Urinary bladder (tissue), 4 donors: ENCODE results near the gene MAPKBP1. TPM values are rescaled to one million over a fixed set of nuclear protein-coding genes. Genes with fewer than 3 reads are reported as not detected.

Experiments
- DNase-seq: peaks from one replicate; pipeline ENCODE4 v3.0.0-alpha.2; 2015; ENCODE audit errors: extremely low spot score
- H3K27ac ChIP-seq: one replicate; pipeline ENCODE4 v1.5.1; 2013; ENCODE audit warnings: low read depth, mild to moderate bottlenecking, moderate library complexity
- H3K36me3 ChIP-seq: one replicate; pipeline ENCODE4 v1.6.1; 2013; ENCODE audit warnings: mild to moderate bottlenecking, moderate library complexity; ENCODE audit not compliant: insufficient read depth
- H3K4me1 ChIP-seq: one replicate; pipeline ENCODE4 v1.6.1; 2013; ENCODE audit warnings: mild to moderate bottlenecking, moderate library complexity; ENCODE audit not compliant: insufficient read depth
- H3K4me3 ChIP-seq: one replicate; pipeline ENCODE4 v1.5.1; 2013; ENCODE audit warnings: low read depth, low read length
- WGBS: extraction: QIAGEN DNeasy Blood & Tissue Kit; methylation state at CpG from one replicate; pipeline ENCODE4 v1.1.7; 2013; 5-methylcytosine and 5-hydroxymethylcytosine counted together
- polyA plus RNA-seq: library from polyadenylated mRNA; stranded (reverse); fragments of 200-250 nt; gene quantifications from one replicate; pipeline ENCODE4 v1.2.3, GENCODE V29; 2013
- total RNA-seq: library from RNA; depleted of rRNA; stranded (reverse); fragments of >200 nt; gene quantifications from one replicate; pipeline ENCODE4 v1.2.3, GENCODE V29; 2014
- donor health status: healthy with polysubstance abuse.
- donor health status: healthy.

Gene MAPKBP1
- total and polyA plus RNA-seq, 2 donors, result 19.1 to 27.7 TPM

DNA sequence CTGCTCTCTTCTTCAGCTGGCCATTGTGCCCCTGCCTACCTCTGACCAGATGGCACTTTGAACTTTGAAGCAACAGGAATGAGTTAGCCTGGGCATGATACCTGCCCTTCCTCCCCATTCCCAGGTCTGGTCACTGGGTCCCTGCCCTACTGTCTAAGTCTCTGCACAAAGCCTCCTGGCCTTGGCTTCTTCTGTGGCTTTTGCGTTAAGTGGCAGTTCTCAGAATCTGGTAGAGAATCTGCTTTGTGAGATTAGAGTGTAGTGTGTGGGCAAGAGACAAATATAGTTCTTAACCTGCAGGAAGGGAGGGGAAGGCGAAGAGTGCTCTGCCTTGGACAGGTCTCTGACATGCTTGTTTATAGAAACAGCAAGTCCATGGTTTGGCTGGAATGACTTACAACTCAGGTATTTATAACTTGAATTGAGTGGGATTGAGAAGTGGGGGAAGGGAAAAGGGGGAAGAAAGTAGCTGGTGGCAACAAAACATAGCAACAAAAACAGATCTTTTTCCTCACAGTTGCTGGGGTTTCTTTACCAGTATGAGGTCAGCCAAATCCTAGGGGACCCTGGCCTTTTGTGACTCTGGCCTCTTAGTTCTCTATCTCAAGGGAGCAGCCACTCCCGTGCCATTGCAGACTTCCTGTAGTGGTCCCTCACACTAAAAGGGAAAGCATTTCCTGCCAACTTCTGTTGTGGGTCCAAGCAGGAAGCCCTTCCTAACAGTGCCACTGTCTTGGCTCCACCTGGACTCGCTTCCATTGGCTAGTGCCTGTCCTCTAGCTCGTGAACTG is 16.7 kb downstream of the MAPKBP1 start:
- no peak overlapping the region for H3K27ac ChIP-seq
- 47% methylated on average over 5 of the region's 5 CpGs for WGBS
- no peak for DNase-seq
- H3K36me3 ChIP-seq, result peaks cover 1% of the 10 kb centered on the region
- no peak overlapping the region for H3K4me3 ChIP-seq
- no peaks in the 10 kb centered on the region for H3K4me1 ChIP-seq

GRCh38 chr15:41791547-41791937 is 17.3 kb downstream of the MAPKBP1 start:
- WGBS, result 80% methylated on average over 4 of the region's 4 CpGs
- Histone ChIP-seq H3K4me3 (no peak overlapping the region), H3K36me3 (peaks cover 1% of the 10 kb centered on the region), H3K4me1 (no peaks in the 10 kb centered on the region), H3K27ac (no peak overlapping the region)
- no peak for DNase-seq

DNA sequence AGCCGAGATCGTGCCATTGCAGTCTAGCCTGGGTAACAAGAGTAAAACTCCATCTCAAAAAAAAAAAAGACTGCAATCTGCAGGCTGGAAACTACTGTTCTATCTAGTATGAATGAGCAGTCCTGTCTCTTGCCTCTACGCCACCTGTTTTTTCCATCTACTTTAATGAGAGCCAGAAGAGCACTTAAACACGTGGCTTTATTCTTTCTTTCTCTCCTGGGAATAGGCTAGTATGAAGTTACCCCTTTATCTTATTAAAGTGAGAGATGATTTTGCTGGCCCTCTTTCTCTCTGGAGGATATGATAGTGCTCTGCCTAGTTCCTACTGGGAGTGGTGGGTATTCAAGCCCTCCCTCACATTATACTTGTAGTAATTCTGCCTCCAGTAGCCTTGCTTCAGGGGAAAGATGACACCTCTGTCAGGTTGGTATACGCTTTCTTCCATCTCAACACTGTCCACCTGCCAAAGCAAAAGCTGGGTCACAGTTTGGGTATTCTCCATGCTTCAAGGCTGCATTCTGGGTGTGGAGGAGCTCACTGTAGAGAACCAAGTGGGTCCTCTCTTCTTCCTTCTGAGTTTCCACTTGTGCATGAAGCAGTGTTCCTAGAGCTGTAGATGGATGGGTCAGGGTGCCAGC is 17.8 kb downstream of the MAPKBP1 start:
- Histone ChIP-seq H3K4me3 (no peak overlapping the region), H3K27ac (no peak overlapping the region), H3K4me1 (no peaks in the 10 kb centered on the region), H3K36me3 (no peaks in the 10 kb centered on the region)
- no peak for DNase-seq
- WGBS, result 79% methylated on average over 5 of the region's 5 CpGs

DNA sequence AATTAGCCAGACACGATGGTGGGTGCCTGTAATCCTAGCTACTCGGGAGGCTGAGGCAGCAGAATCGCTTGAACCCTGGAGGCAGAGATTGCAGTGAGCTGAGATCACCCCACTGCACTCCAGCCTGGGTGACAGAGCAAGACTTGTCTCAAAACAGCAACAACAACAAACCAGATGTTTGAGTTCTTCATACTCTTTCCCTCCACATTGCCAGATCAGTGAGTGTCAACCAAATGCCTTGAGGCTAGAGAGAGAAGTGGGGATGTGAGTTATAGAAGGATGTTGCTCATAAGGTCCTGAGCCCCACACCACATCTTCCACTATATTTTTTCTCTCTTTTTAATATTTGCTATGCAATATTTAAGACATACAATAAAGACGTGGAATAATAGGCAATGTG is 19.8 kb downstream of the MAPKBP1 start:
- no peaks in the 10 kb centered on the region for H3K4me1 ChIP-seq

GRCh38 chr15:41795996-41796856 is 21.9 kb downstream of the MAPKBP1 start:
- Histone ChIP-seq H3K4me3 (no peak overlapping the region), H3K36me3 (no peaks in the 10 kb centered on the region), H3K4me1 (no peaks in the 10 kb centered on the region), H3K27ac (peak overlapping the region; percentile 46)
- 39% methylated on average over 10 of the region's 10 CpGs for WGBS
- no peak for DNase-seq

More for the DNA sequence above, 19.8 kb downstream of the MAPKBP1 start:
- 70% methylated on average over 4 of the region's 4 CpGs for WGBS
- Histone ChIP-seq H3K36me3 (no peaks in the 10 kb centered on the region), H3K27ac (no peak overlapping the region), H3K4me3 (no peak overlapping the region)
- DNase-seq, result no peak

DNA sequence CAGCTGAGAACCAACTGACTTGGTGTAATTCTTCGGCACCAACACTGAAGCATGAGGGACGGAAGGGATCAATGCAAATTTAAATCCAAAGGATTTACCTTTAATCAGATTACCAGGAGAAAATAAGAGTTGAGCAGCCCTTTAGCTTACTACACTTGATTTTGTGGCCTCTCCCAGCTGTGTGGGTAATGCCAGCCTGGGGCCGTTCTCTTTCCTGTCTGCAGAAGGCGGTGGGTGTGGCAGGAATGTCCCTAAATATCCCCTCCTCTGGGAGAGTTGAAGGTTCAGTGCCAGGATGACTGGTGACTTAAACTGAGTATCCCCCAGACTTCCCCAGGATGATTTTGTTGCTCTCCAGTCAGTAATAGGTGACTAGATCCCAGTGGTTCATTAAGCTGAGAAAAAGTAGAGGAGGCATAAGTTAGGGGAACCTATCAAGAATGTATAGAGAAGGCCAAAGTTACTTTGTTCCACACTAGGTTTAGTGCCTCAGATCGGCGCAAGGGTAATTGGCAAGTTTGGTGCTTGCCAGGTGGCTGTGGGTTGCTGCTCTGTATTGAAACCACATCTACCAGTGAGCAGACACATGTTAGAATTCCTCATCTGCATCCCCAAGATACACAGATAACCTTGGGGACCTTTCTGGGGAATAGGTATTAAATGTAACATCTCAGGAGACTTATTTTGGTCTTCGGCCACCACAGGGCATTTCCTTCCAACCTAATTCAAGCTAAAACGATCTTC is 23.1 kb downstream of the MAPKBP1 start:
- H3K36me3 ChIP-seq, result no peaks in the 10 kb centered on the region
- H3K27ac ChIP-seq, result no peak overlapping the region
- no peaks in the 10 kb centered on the region for H3K4me1 ChIP-seq
- 79% methylated on average over 8 of the region's 8 CpGs for WGBS
- no peak overlapping the region for H3K4me3 ChIP-seq
- no peak for DNase-seq

GRCh38 chr15:41798607-41799487 is 24.6 kb downstream of the MAPKBP1 start:
- no peak for DNase-seq
- Histone ChIP-seq H3K4me3 (no peak overlapping the region), H3K4me1 (no peaks in the 10 kb centered on the region), H3K27ac (no peak overlapping the region), H3K36me3 (no peaks in the 10 kb centered on the region)
- WGBS, result 88% methylated on average over 9 of the region's 9 CpGs

DNA sequence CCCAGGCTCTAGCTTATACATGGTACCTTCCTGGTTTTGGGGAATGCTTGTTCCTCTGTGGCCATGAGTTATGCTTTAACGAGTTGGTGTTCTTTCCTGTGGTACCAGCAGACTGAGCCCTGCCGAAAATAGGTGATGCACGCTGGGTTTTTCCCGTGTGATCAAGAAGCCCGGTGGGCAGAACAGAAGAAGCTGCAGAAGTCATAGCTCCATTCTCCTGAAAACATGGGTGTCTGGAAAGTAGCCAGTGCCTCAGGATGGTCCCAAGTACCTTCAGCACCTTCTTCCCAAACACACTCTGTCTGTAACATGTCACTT is 25.2 kb downstream of the MAPKBP1 start:
- DNase-seq, result no peak
- WGBS, result 91% methylated on average over 5 of the region's 5 CpGs
- no peaks in the 10 kb centered on the region for H3K4me1 ChIP-seq

GRCh38 chr15:41801185-41801584 is 26.9 kb downstream of the MAPKBP1 start:
- 84% methylated on average over 3 of the region's 3 CpGs for WGBS
- no peak for DNase-seq
- no peaks in the 10 kb centered on the region for H3K4me1 ChIP-seq
- H3K36me3 ChIP-seq, result no peaks in the 10 kb centered on the region
- H3K4me3 ChIP-seq, result no peak overlapping the region
- H3K27ac ChIP-seq, result no peak overlapping the region

More for the DNA sequence above, 25.2 kb downstream of the MAPKBP1 start:
- H3K4me3 ChIP-seq, result no peak overlapping the region
- no peak overlapping the region for H3K27ac ChIP-seq
- H3K36me3 ChIP-seq, result no peaks in the 10 kb centered on the region

DNA sequence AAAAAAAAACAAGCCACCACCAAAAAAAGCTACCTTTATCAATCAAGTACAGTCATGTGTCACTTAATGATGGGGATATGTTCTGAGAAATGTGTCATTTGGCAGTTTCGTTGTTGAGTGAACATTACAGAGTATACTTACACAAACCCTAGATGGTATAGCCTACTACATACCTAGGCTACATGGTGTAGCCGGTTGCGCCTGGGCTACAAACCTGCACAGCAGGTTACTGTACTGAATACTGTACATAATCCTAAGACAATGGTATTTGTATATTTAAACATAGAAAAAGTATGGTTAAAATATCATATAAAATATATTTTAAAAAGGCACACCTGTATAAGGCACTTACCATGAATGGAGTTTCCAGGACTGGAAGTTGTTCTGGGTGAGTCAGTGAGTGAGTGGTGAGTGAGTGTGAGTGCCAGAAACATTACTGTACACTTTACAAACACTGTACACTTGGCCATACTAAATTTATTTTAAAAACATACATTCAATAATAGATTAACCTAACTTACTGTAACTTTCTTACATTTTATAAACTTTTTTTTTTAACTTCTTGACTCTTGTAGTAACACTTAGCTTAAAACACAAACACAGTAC is 27.7 kb downstream of the MAPKBP1 start:
- Histone ChIP-seq H3K36me3 (no peaks in the 10 kb centered on the region), H3K27ac (no peak overlapping the region), H3K4me1 (no peaks in the 10 kb centered on the region), H3K4me3 (no peak overlapping the region)
- no peak for DNase-seq
- 97% methylated on average over 3 of the region's 3 CpGs for WGBS

DNA sequence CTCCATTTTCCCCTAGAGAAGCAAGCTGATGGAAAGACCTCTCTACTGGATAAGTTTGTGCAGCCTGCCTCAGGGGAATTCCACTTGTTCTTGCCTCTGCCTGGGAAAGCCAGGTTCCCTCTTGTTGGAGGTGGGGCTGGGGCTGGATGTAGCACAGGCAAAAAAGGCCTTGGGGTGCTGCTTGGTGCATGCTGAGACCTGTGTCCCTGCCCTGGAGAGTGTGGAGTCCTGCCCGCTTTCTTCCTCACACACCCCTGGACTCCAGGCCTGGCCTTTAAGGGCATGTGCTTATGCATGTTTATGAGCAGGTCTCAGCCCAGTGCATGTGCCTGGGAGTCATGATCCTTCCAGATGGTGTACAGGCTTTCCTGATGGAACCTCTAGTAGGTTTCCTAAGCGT is 30.1 kb downstream of the MAPKBP1 start:
- no peak for DNase-seq
- WGBS, result 64% methylated on average over 2 of the region's 2 CpGs
- Histone ChIP-seq H3K4me1 (no peaks in the 10 kb centered on the region), H3K27ac (no peak overlapping the region), H3K4me3 (no peak overlapping the region), H3K36me3 (no peaks in the 10 kb centered on the region)

- no peak for DNase-seq
- H3K4me1 ChIP-seq, result no peaks in the 10 kb centered on the region
- WGBS, result 56% methylated on average over 8 of the region's 8 CpGs
- H3K27ac ChIP-seq, result no peak overlapping the region
- H3K36me3 ChIP-seq, result no peaks in the 10 kb centered on the region
- H3K4me3 ChIP-seq, result no peak overlapping the region
These were observed 30.8 kb downstream of the MAPKBP1 start for GRCh38 chr15:41804916-41805666.
